HG03558 (cell line): ENCODE data around the gene KHDC1.
"Not testable (repeated sequence)": the region's sequence is repeated elsewhere in the genome, so short reads cannot be mapped to it uniquely, and the experiment has no call there.

Experiments used
- ATAC-seq: cut with Tn5 transposase; IDR thresholded peaks from one replicate; pipeline ENCODE4 v1.9.1; 2021; ENCODE audit warnings: moderate number of reproducible peaks; ENCODE audit not compliant: unreplicated experiment; ENCODE audit errors: extremely low read depth

KHDC1 gene

GRCh38 chr6:73252703-73253102, 10.3 kb downstream of the KHDC1 start:
- ATAC-seq: no peak

- no peak for ATAC-seq
These were observed 13.0 kb downstream of the KHDC1 start for GRCh38 chr6:73250016-73250415.

- no peak for ATAC-seq
These were observed 14.6 kb downstream of the KHDC1 start for GRCh38 chr6:73248192-73248903.

GRCh38 chr6:73242001-73242400, 21.0 kb downstream of the KHDC1 start:
- no peak for ATAC-seq

- ATAC-seq: no peak
These were observed 22.3 kb downstream of the KHDC1 start for GRCh38 chr6:73240730-73241129.

- no peak for ATAC-seq
These were observed 26.7 kb downstream of the KHDC1 start for GRCh38 chr6:73236144-73236750.

- ATAC-seq: no peak
These were observed 28.3 kb downstream of the KHDC1 start for GRCh38 chr6:73234733-73235132.

- ATAC-seq: not testable (repeated sequence)
These were observed 29.0 kb downstream of the KHDC1 start for GRCh38 chr6:73233971-73234370.

- no peak for ATAC-seq
These were observed 29.9 kb downstream of the KHDC1 start for GRCh38 chr6:73233048-73233447.

GRCh38 chr6:73231986-73232391, 31.0 kb downstream of the KHDC1 start:
- ATAC-seq: no peak

GRCh38 chr6:73227606-73228255, 35.3 kb downstream of the KHDC1 start:
- ATAC-seq: no peak

GRCh38 chr6:73225396-73225795, 37.6 kb downstream of the KHDC1 start, which contains the start of gene KHDC1L:
TSS of gene KHDC1L (minus strand) at chr6:73225496. CDS start at chr6:73225408, 88 bp downstream.
- ATAC-seq: no peak

GRCh38 chr6:73216859-73217258, 46.1 kb downstream of the KHDC1 start:
- ATAC-seq: no peak

GRCh38 chr6:73209117-73209516, 53.9 kb downstream of the KHDC1 start:
- ATAC-seq: no peak

- no peak for ATAC-seq
These were observed 55.7 kb downstream of the KHDC1 start for GRCh38 chr6:73207221-73207837.

- no peak for ATAC-seq
These were observed 58.7 kb downstream of the KHDC1 start for GRCh38 chr6:73204252-73204651.

GRCh38 chr6:73203098-73203497, 59.9 kb downstream of the KHDC1 start:
- no peak for ATAC-seq

GRCh38 chr6:73200735-73201134, 62.3 kb downstream of the KHDC1 start:
- ATAC-seq: no peak

- ATAC-seq: no peak
These were observed 62.7 kb downstream of the KHDC1 start for GRCh38 chr6:73200247-73200646.

- no peak for ATAC-seq
These were observed 68.3 kb downstream of the KHDC1 start for GRCh38 chr6:73194744-73195143.

GRCh38 chr6:73193302-73193701, 69.7 kb downstream of the KHDC1 start:
- ATAC-seq: not testable (repeated sequence)
